ENCODE data around the gene C3orf70.
A peak's percentile ranks its signal among the peaks of the same experiment; 100 is the strongest.
"Not testable (repeated sequence)": the region's sequence is repeated elsewhere in the genome, so short reads cannot be mapped to it uniquely, and the experiment has no call there.

C3orf70 gene

DNA sequence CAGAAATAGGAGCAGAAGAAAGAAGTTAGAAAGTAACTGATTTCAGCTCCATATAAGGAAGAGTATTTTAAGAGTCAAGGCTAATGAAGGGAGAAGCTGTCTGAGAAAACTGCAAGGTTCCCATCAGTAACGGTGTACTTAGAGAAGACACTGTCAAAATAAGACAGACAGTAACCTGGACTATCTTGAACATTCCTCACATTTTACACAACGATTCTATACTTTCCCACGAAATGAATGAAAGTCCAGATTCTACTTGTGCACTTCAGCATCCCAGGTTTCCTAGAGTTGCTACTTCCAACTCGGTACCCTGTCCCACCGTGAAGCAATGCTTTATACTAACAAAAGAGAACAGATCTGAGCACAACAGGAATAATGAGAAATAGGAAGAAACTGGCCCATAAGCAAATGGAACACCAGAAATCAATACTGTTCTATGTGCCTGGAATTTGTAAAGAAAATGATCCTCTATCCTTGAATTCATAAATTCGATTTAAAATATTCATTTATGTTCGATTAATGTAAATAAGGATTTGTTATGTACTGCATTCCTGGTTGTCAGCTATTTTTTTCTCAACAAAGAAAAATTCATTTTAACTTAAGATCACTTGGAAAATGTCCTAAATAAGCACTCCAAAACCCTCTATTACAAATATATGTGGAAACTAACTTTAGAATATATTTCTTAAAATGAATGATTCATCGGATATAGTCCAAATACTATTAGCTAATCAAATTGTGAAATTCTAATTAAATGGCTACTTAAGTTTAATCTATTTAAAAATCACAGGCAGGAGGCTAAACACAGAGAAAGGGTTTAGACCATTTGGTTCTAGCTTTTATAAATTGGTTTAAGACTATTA is 1.5 kb downstream of the C3orf70 start:
- no peak for DNase-seq

GRCh38 chr3:185150561-185150960 is 2.3 kb downstream of the C3orf70 start:
- no peak for DNase-seq

DNA sequence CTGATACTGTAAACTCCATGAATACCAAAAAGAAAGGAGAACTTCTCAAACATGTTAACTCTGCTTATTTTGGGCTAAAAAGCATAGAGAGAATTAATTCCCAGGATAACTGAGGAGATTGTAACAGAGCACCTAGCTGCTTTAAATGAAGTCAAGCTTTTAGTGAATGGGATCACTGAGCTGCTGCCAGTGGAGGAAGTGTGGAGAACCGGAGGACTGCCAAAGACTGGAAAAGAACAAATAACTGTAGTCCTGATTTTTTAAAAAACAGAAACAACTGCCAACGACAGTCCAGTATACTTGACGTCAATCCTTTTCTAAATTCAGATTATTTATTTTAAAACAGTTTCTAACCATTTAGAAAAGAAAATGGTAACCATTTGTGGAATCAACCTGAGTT is 3.3 kb downstream of the C3orf70 start:
- no peak for DNase-seq

GRCh38 chr3:185145511-185145910 is 7.3 kb downstream of the C3orf70 start:
- no peak for DNase-seq

DNA sequence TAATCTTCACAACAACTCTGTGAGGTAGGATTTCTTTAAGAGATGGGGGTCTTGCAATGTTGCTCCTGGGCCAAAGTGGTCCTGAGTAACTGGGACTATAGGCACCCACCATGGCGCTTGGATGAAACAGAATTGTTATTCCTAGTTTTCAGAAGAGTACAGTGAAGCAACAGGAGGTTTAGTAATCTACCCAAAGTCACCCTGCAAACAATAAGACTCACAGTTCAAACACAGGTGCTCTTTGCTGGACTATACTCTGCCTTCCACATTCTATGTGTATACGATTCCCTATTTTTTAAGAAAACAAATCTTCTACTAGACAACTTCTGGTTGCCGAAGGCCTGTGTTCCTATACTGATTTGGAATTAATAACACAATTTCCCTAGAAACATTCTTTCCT is 8.1 kb downstream of the C3orf70 start:
- no peak for DNase-seq

DNA sequence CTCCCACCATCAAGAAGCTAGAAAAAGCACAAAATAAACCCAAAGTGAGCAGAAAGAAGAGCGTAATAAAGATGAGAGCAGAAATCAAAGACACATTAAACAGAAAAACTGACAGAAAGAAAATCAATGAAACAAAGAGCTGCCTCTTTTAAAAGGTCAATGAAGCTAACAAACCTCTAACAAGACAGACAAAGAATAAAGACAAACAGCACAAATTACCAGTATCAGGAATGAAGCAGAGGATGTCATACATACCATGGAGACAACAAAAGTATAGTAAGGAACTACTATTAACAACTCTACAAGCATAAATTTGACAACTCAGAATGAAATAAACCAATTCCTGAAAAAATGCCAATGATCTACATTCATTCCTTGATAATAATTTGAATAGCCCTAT is 15.0 kb downstream of the C3orf70 start:
- DNase-seq: no peak

DNA sequence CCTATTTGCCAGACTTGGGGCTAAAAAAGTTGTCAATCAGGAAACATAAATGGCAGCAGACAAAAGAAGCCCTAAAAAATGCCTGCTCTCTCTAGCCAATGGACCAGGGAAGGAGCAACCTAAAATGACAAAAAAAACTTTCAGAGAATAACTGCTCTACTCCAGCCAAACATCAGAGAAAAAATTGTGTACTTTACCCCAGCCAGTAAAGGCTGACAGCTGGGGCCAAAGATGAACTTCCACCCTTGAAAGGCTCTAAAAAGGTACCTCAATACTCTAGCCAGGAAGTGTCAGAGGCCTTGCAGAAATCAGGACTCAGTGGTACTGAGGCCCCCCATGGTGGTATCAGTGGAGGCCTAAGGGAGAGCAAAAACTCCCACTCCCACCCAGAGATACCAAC is 18.4 kb downstream of the C3orf70 start:
- DNase-seq: no peak

DNA sequence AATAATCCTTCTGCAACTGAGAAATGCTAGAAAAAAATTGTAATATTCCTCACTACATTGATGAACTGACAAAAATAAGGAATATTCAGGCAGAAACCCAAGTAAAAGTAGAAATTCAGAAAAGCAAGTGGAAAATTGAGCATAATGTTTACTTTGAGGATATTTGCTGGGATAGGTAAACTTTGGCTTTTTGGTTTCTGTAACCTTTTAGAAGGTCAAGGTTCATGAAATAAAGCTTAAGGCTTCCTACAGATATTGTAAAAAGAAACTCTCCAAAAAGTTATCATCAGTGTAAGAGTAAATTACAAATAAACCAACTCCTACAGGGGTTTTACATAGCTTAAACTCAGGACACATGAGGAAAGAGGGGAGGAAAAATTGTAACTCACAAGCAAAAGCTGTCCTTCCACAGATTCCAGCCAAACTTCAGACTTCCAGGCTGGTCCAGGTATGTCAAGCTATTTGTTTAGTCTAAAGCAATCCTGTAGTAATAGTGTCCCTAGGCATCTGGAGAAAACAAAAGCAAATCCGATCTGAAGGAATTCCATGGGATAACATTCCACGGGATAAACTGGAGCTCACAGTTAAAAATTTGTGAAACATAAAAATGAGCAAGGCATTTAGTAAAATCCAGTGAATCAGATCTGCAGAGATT is 21.1 kb downstream of the C3orf70 start:
- DNase-seq: no peak

GRCh38 chr3:185129083-185129482 is 23.8 kb downstream of the C3orf70 start:
- no peak for DNase-seq

GRCh38 chr3:185126201-185126600 is 26.7 kb downstream of the C3orf70 start:
- no peak for DNase-seq

GRCh38 chr3:185120126-185120525 is 32.7 kb downstream of the C3orf70 start:
- no peak for DNase-seq

DNA sequence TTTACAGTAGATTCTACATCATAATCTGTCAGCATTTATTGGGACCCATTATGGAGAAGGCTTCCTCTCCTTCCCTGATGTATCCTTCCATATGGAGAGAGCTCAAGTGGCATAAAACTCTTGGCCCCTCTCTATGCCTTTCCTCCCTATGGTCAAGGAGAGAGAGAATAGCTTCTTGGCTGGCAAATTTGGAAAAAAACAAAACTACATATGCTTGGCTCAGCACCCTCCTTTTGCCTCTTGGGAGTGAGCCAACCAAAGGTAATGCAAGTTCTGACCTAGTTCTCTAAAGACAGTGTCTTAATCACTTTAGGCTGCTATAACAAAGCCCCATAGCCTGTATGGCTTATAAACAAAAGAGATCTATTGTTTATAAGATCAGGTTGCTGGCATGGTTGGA is 37.5 kb downstream of the C3orf70 start:
- DNase-seq: peak in 1 of 2 experiments; percentile 51

DNA sequence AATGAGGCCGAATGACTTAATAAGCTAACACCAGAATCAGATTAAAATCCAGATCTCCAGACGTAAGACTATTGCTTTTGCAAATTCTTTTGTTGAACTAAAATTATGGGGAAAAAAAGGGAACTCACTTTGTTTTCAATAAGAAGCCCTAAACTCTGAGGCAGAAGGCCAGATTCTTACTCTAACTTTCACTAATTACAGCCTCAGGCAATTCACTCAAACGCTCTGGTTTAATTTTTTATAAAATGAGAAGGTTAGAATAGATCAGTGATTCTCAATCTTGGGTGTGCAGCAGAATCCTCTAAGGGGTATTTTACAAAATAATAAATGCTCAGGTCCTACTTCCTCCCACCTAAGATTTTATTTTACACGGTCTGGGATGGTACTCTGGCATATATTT is 38.1 kb downstream of the C3orf70 start:
- DNase-seq: no peak

- no peak for DNase-seq
These were observed 40.7 kb downstream of the C3orf70 start for GRCh38 chr3:185112186-185112585.

DNA sequence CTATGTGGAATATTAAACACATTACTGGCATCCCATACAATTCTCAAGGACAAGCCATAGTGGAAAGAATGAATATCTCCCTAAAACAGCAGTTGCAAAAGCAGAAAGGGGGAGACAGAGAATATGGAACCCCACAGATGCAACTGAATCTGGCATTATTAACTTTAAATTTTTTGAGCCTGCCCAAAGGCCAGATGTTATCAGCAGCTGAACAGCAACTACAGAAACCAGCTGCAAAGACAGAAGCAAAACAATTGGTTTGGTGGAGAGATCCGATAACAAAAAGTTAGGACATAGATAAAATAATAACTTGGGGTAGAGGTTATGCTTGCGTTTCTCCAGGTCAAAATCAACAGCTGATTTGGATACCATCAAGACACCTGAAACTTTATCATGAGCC is 43.8 kb downstream of the C3orf70 start:
- not testable (repeated sequence) for DNase-seq

DNA sequence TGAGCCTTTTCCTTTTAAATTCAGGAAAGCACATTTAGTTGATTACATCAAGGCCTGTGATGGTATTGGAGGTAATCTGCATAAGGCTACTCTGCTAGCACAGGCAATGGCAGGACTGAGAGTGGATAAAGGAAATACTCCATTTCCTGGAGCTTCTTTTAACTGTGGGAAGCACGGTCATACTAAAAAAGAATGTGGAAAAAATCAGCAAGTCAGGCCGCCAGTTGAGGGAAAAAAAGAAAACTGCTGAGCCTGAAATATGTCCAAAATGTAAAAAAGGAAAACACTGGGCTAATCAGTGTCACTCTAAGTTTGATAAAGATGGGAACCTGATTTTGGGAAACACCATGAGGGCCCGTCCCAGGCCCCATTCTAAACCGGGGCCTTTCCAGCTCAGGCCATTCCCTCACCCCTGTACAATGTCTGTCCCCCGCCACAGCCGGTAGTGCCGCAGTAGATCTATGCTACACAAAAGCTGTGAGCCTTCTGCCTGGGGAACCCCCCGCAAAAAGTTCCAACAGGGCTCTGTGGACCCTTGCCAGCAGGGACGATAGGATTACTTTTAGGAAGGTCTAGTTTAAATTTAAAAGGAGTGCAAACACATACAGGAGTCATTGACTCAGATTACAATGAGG is 46.5 kb downstream of the C3orf70 start:
- DNase-seq: not testable (repeated sequence)

GRCh38 chr3:185103359-185104127 is 49.3 kb downstream of the C3orf70 start:
- no peak for DNase-seq

GRCh38 chr3:185094697-185095096 is 58.2 kb downstream of the C3orf70 start:
- no peak for DNase-seq

DNA sequence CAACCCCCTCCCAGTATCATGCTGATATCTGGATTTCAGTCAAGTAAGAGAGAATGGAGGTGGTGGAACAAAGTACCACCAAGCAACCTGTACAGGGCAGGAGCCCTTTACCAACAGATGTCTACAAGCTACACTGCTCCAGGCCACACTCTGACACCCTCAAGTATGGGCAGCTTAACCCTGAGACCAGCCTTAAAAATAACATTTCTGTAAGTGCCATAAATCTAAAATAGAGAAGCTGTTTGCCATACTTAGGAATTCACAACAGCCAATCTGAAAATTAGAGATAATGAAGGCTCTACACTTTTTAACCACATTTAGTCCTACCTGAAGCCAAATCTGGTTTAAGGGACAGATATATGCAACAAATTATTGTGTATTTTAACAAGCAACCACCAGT is 59.7 kb downstream of the C3orf70 start:
- DNase-seq: no peak

DNA sequence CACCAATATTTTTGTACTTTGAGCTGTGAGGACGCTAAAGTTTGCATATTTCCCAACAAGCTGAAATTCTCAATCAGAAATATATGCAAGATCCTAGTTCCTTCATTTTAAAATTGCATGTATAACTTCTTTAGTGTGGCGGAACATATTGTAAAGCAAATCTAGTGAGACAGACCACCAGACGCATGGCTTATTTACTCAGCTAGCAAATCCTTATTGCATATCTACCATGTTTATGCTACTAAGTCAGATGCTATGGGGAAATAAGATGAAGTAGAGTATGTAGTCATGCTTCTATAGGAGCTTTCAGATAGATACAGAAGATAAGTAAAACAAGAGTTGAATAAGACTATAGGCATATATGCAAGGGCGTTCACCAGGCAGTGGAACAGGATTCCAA is 62.0 kb downstream of the C3orf70 start:
- no peak for DNase-seq

- DNase-seq: no peak
These were observed 63.1 kb downstream of the C3orf70 start for GRCh38 chr3:185089751-185090150.

DNA sequence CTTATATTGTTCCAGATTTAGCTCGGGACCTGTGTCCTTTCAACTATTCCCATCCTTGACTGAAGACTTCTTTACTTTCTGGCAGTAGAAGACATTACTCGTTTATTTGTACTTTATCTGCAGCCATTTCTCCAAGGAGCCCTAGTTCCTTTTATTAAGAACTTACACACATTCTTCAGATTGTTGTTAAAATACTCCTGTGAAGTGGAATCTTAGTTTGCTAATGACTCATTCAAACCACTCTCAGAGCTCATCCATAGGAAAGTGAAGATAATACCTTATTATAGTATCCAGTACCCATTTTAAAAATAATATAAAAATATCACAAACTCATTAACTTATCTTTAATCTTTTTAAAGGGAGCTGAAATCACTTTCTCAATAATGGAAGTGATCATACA is 63.5 kb downstream of the C3orf70 start:
- DNase-seq: no peak

DNA sequence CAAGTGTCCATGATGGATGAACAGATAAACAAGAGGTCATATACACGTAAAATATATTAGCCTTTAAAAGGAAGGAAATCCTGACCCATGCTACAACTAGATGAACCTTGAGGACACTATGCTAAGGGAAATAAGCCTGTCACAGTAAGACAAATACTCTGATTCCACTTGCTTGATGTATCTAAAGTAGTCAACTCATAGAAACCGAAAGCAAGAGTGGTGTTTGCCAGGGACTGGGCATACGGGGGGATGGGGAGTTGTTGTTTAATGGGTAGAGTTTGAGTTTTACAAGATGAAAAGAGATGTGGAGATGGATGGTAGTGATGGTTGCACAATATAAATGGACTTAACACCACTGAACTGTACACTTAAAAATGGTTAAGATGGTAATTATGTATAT is 65.4 kb downstream of the C3orf70 start:
- no peak for DNase-seq

All from NCI-H446 (cell line).